Measurements from ENCODE around the gene VPS54.
"Not testable (repeated sequence)": the region's sequence is repeated elsewhere in the genome, so short reads cannot be mapped to it uniquely, and the experiment has no call there.

Gene VPS54

DNA sequence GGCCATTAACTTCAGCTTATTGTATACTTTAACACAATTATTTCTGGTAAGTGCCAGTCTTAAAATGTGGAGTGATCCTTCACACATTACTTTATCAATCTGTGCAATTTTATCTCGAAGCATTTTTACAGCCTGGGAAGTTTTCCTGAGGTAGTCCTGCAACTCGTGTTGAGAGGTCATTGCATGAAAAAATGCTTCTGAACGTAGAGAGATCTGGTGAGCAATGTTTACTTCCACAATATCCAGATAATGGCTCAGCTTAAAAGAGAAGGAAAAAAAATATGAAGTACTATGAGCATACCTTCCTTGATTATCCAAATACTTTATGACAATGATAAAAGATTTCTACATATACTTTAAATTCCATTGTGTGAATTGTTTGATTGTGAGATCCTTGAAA lies 57.0 kb downstream of the VPS54 start:
- H3K4me3 Mint-ChIP-seq, result no peak overlapping the region
- H3K27me3 Mint-ChIP-seq (ENCODE audit: low read depth), result no peaks in the 10 kb centered on the region
- H3K4me1 Mint-ChIP-seq, result no peaks in the 10 kb centered on the region
- peaks cover 52% of the 10 kb centered on the region for H3K36me3 Mint-ChIP-seq (ENCODE audit: low read depth)
- no peak for TF ChIP-seq CTCF (IDR thresholded peaks at IDR 0.05; ENCODE audit: unreplicated experiment in 3 of 3)
- H3K27ac Mint-ChIP-seq, result no peak overlapping the region
- H3K9me3 Mint-ChIP-seq, result no peaks in the 10 kb centered on the region

DNA sequence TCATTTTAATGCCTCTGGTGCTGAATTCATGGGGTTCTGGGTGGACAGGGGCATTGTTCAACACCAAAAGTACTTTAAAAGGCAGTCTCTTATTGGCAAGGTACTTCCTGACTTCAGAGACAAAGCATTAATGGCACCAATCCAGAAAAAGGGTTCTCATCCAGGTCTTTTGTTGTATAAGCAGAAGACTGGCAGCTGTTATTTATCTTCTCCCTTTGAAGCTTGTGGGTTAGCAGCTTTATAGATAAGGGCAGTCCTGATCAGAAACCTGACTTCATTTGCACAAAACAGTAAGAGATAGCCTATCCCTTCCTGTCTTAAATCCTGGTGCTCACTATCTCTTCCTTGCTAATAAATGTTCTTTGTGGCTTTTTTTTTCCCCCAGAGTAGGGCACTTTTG lies 68.8 kb downstream of the VPS54 start:
- no peak overlapping the region for H3K4me3 Mint-ChIP-seq
- no peak for TF ChIP-seq CTCF (IDR thresholded peaks at IDR 0.05; ENCODE audit: unreplicated experiment in 3 of 3)
- no peaks in the 10 kb centered on the region for H3K27me3 Mint-ChIP-seq (ENCODE audit: low read depth)
- peaks cover 21% of the 10 kb centered on the region for H3K9me3 Mint-ChIP-seq
- H3K4me1 Mint-ChIP-seq, result no peaks in the 10 kb centered on the region
- peaks cover 66% of the 10 kb centered on the region for H3K36me3 Mint-ChIP-seq (ENCODE audit: low read depth)
- no peak overlapping the region for H3K27ac Mint-ChIP-seq

DNA sequence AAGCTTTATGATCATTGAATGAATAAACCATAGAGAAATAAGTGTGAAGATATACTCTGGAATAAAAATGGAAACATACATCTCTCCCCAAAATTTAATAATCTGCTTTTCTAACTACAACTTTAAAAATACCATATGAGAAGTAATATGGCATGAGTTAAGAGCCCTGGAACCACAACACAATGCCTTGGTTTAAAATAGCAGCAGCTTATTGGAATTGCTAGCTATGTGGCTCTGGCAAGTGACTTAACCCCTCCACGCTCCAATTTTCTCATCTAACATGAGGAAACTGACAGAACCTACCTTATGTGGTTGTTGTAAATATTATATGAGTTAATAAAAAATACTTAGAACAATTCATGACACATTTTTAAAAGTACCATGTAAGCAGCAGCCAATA lies 76.4 kb downstream of the VPS54 start:
- H3K4me3 Mint-ChIP-seq, result no peak overlapping the region
- no peak overlapping the region for H3K27ac Mint-ChIP-seq
- no peaks in the 10 kb centered on the region for H3K27me3 Mint-ChIP-seq (ENCODE audit: low read depth)
- peaks cover 9% of the 10 kb centered on the region for H3K9me3 Mint-ChIP-seq
- TF ChIP-seq CTCF (IDR thresholded peaks at IDR 0.05; ENCODE audit: unreplicated experiment in 3 of 3), result no peak
- no peaks in the 10 kb centered on the region for H3K4me1 Mint-ChIP-seq
- peaks cover 69% of the 10 kb centered on the region for H3K36me3 Mint-ChIP-seq (ENCODE audit: low read depth)

- not testable (repeated sequence) for H3K27me3 Mint-ChIP-seq (ENCODE audit: low read depth); H3K27ac Mint-ChIP-seq; H3K4me1 Mint-ChIP-seq; H3K4me3 Mint-ChIP-seq
- peaks cover 30% of the 10 kb centered on the region for H3K9me3 Mint-ChIP-seq
- peaks cover 85% of the 10 kb centered on the region for H3K36me3 Mint-ChIP-seq (ENCODE audit: low read depth)
These were observed 87.1 kb downstream of the VPS54 start for GRCh38 chr2:63932104-63932503.

GRCh38 chr2:63926815-63927214 lies 92.4 kb downstream of the VPS54 start:
- no peaks in the 10 kb centered on the region for H3K27me3 Mint-ChIP-seq (ENCODE audit: low read depth)
- no peaks in the 10 kb centered on the region for H3K4me1 Mint-ChIP-seq
- no peak overlapping the region for H3K4me3 Mint-ChIP-seq
- no peak overlapping the region for H3K27ac Mint-ChIP-seq
- peaks cover 30% of the 10 kb centered on the region for H3K9me3 Mint-ChIP-seq
- H3K36me3 Mint-ChIP-seq (ENCODE audit: low read depth), result peaks cover 83% of the 10 kb centered on the region
- TF ChIP-seq CTCF (IDR thresholded peaks at IDR 0.05; ENCODE audit: unreplicated experiment in 3 of 3), result no peak

DNA sequence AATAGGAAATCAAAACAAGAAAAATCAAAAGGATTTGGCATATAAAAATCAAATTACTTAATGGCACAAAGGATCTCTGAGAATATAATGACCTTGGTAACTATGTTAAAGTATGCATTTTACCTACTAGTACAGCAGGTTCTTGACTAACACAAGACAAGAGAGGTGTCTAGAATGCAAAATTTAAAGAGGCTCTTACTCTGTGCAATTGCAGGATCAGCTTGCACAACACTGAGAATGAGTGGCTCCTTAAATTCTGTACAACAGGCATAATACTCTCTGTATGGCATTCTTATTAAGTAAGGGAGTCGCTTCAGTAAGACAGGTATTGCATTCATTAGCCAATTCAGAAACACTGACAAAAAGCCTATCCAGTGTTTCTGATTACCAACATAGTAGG lies 104.9 kb downstream of the VPS54 start:
- TF ChIP-seq CTCF (IDR thresholded peaks at IDR 0.05; ENCODE audit: unreplicated experiment in 3 of 3), result no peak
- Mint-ChIP-seq H3K36me3 (ENCODE audit: low read depth) (peaks cover 73% of the 10 kb centered on the region), H3K4me3 (no peak overlapping the region), H3K27me3 (ENCODE audit: low read depth) (no peaks in the 10 kb centered on the region), H3K27ac (no peak overlapping the region), H3K9me3 (no peaks in the 10 kb centered on the region), H3K4me1 (no peaks in the 10 kb centered on the region)

Data from nephron (organoid).